Adrenal gland (tissue), 5 donors: ENCODE results near the gene ANKLE2.

Experiments used
- CTCF ChIP-seq, 6 experiments: fragments of 450-650 bp in 4 of 6; fragments of 200-600 bp in 2 of 6; sonication (generic) in 1 of 6; IDR thresholded peaks; 1 replicate in 5 of 6; 2 replicates in 1 of 6; pipeline versions ENCODE4 v1.5.1 to v1.8.0; 2016 to 2021; ENCODE audit warnings: antibody characterized with exemption in 6 of 6, mild to moderate bottlenecking in 2 of 6, moderate library complexity in 1 of 6
- POLR2A ChIP-seq, 2 donors: fragments of 450-650 bp; IDR thresholded peaks; one replicate each; pipeline ENCODE4 v1.6.1; 2017; ENCODE audit warnings: antibody characterized with exemption in 2 of 2, mild to moderate bottlenecking in 2 of 2, moderate library complexity in 1 of 2
- donor health status: DM: no; HTN: no; CAD: no.

- TF ChIP-seq CTCF (IDR thresholded peaks at IDR 0.05) (no peak), POLR2A (IDR thresholded peaks at IDR 0.05) (no peak)
Observed at GRCh38 chr12:132695431-132695830, 66.2 kb downstream of the ANKLE2 start.
